Right atrium auricular region (tissue), 2 donors: ENCODE data around the gene HSPA1B. TPM values are rescaled to one million over a fixed set of nuclear protein-coding genes. Genes with fewer than 3 reads are reported as not detected.
"Not testable (repeated sequence)": the region's sequence is repeated elsewhere in the genome, so short reads cannot be mapped to it uniquely, and the experiment has no call there.

ENCODE experiments used
- DNase-seq: peaks from one replicate; pipeline ENCODE4 v3.0.0-alpha.2; 2019; ENCODE audit warnings: low spot score
- H3K27ac ChIP-seq, 2 donors: fragments of 200-600 bp; sonication (generic); 1 replicate in 1 of 2; 2 replicates in 1 of 2; pipeline ENCODE4 v1.5.1; 2016 to 2019
- H3K27me3 ChIP-seq, 2 donors: fragments of 200-600 bp; sonication (generic); one replicate each; pipeline versions ENCODE4 v1.5.1 to v1.6.0; 2017 to 2019
- H3K36me3 ChIP-seq: fragments of 200-600 bp; sonication (generic); one replicate; pipeline ENCODE4 v1.5.1; 2016
- H3K4me1 ChIP-seq, 2 donors: fragments of 200-600 bp; sonication (generic); one replicate each; pipeline versions ENCODE4 v1.5.1 to v1.6.0; 2017 to 2019
- H3K4me3 ChIP-seq, 2 donors: fragments of 200-600 bp; sonication (generic); 1 replicate in 1 of 2; 2 replicates in 1 of 2; pipeline ENCODE4 v1.5.1; 2017 to 2019; ENCODE audit warnings: mild to moderate bottlenecking in 1 of 2, moderate library complexity in 1 of 2
- H3K9me3 ChIP-seq, 2 donors: fragments of 200-600 bp; sonication (generic); one replicate each; pipeline ENCODE4 v1.5.1; 2019
- total RNA-seq, 2 donors: library from RNA; depleted of rRNA; stranded (reverse); fragments of >200 nt; gene quantifications; one replicate each; pipeline ENCODE4 v1.1.0, GENCODE V29; 2016
- TF ChIP-seq, protein P1 (sequence below), 2 donors: fragments of 200-600 bp; sonication (generic); IDR thresholded peaks; one replicate each; pipeline ENCODE4 v1.5.1; 2019; ENCODE audit warnings: antibody characterized with exemption in 2 of 2

The HSPA1B gene
- total RNA-seq, 2 donors from 2014 or later, result 131 to 232 TPM

DNA sequence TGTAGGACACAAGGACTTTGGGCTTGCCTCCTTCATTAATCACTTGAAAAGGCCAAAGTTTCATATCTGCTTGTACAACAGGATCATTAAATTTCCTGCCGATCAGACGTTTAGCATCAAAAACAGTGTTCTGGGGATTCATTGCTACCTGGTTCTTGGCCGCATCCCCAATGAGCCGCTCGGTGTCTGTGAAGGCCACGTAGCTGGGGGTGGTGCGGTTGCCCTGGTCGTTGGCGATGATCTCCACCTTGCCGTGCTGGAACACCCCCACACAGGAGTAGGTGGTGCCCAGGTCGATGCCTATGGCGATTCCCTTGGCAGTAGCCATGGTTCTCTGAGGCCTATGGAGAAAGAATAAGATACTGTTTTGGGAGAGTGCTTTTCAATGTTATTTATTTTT, 15.9 kb upstream of the HSPA1B start:
- TF ChIP-seq, protein P1, sequence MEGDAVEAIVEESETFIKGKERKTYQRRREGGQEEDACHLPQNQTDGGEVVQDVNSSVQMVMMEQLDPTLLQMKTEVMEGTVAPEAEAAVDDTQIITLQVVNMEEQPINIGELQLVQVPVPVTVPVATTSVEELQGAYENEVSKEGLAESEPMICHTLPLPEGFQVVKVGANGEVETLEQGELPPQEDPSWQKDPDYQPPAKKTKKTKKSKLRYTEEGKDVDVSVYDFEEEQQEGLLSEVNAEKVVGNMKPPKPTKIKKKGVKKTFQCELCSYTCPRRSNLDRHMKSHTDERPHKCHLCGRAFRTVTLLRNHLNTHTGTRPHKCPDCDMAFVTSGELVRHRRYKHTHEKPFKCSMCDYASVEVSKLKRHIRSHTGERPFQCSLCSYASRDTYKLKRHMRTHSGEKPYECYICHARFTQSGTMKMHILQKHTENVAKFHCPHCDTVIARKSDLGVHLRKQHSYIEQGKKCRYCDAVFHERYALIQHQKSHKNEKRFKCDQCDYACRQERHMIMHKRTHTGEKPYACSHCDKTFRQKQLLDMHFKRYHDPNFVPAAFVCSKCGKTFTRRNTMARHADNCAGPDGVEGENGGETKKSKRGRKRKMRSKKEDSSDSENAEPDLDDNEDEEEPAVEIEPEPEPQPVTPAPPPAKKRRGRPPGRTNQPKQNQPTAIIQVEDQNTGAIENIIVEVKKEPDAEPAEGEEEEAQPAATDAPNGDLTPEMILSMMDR (IDR thresholded peaks at IDR 0.05), result no peak
- H3K27ac ChIP-seq, result no peak overlapping the region
- no peaks in the 10 kb centered on the region for H3K27me3 ChIP-seq
- H3K4me3 ChIP-seq, result no peak overlapping the region
- H3K36me3 ChIP-seq, result no peaks in the 10 kb centered on the region
- no peak for DNase-seq
- no peaks in the 10 kb centered on the region for H3K9me3 ChIP-seq
- peaks cover 0 to 16% of the 10 kb centered on the region in 2 donors for H3K4me1 ChIP-seq

DNA sequence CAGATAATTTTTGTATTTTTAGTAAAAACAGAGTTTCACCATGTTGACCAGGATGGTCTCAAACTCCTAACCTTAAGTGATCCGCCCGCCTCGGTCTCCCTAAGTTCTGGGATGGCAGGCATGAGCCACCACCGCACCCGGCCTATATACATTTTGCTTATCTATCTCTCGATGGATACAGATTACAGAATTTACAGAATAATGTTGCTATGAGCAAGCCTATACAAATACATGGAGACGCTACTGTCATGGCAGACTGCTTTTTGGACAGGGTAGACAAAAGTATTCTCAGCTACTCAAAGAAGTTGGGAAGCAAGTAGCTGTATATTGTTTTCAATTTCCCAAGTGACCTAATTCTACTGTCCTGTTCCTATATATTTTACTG, 14.1 kb upstream of the HSPA1B start:
- no peak for DNase-seq
- peak overlapping the region; percentile 100 for H3K27ac ChIP-seq
- no peaks in the 10 kb centered on the region for H3K27me3 ChIP-seq
- H3K4me3 ChIP-seq, result peak overlapping the region in 1 of 2 donors; percentile 29
- TF ChIP-seq, protein P1 (IDR thresholded peaks at IDR 0.05), result no peak
- no peaks in the 10 kb centered on the region for H3K9me3 ChIP-seq
- peaks cover 0 to 18% of the 10 kb centered on the region in 2 donors for H3K4me1 ChIP-seq
- no peaks in the 10 kb centered on the region for H3K36me3 ChIP-seq

DNA sequence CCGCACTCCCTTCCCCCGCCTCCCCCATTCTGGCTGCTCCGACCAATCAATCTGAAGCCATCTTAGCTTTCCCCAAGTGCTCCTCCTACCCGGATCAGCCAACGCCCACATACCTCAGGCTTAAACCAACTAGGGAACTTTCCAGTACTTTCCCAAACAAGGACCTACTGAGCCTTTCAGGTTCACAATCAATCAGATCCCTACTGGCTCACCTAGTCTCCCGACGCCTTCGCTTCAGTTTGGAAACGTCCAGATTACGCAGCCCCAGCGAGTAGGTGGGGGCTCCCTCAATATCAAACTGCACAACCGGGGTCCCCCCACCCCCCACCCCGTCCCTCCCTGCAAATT, 12.9 kb upstream of the HSPA1B start:
- H3K4me3 ChIP-seq, result peak overlapping the region; percentile 33 to 61
- H3K27me3 ChIP-seq, result no peaks in the 10 kb centered on the region
- H3K4me1 ChIP-seq, result peaks cover 0 to 30% of the 10 kb centered on the region in 2 donors
- TF ChIP-seq, protein P1 (IDR thresholded peaks at IDR 0.05), result no peak
- peak; percentile 96 for DNase-seq
- peak overlapping the region; percentile 100 for H3K27ac ChIP-seq
- H3K9me3 ChIP-seq, result no peaks in the 10 kb centered on the region
- H3K36me3 ChIP-seq, result no peaks in the 10 kb centered on the region

DNA sequence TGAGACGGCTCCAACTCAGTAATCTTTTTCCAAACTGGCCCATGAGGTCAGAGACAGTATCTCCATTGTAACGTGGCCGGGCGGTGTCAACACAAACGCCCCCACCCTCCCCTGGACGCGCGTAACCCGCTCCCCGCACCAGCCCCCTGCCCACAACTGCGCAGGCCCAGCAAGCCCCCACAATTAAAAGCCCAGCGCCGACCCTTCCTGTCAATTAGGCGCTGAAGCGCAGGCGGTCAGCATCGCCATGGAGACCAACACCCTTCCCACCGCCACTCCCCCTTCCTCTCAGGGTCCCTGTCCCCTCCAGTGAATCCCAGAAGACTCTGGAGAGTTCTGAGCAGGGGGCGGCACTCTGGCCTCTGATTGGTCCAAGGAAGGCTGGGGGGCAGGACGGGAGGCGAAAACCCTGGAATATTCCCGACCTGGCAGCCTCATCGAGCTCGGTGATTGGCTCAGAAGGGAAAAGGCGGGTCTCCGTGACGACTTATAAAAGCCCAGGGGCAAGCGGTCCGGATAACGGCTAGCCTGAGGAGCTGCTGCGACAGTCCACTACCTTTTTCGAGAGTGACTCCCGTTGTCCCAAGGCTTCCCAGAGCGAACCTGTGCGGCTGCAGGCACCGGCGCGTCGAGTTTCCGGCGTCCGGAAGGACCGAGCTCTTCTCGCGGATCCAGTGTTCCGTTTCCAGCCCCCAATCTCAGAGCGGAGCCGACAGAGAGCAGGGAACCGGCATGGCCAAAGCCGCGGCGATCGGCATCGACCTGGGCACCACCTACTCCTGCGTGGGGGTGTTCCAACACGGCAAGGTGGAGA, 12.3 kb upstream of the HSPA1B start, which contains the start of the genes HSPA1A and HSPA1L:
Gene HSPA1A, plus strand, starts transcription at position 519 of the 814 bp plus-strand sequence. Its CDS starts 214 bp downstream, at position 733.
Gene HSPA1L, minus strand, starts transcription at position 259 of the 814 bp plus-strand sequence. CDS start 3,311 bp downstream, outside the sequence.
- peak within 1 kb of the TSS; percentile 100 for H3K27ac ChIP-seq
- peak; percentile 98 for DNase-seq
- H3K9me3 ChIP-seq, result no peaks in the 10 kb centered on the region
- H3K4me1 ChIP-seq, result peaks cover 0 to 36% of the 10 kb centered on the region in 2 donors
- peak within 1 kb of the TSS; percentile 56 to 61 for H3K4me3 ChIP-seq
- H3K36me3 ChIP-seq, result no peaks in the 10 kb centered on the region
- TF ChIP-seq, protein P1 (IDR thresholded peaks at IDR 0.05), result no peak
- no peaks in the 10 kb centered on the region for H3K27me3 ChIP-seq

GRCh38 chr6:31817133-31817928, 10.2 kb upstream of the HSPA1B start:
- not testable (repeated sequence) for DNase-seq, H3K36me3 ChIP-seq, H3K9me3 ChIP-seq, H3K27me3 ChIP-seq
- Histone ChIP-seq H3K4me1 (peaks cover 0 to 47% of the 10 kb centered on the region in 2 donors), H3K27ac (peak overlapping the region; percentile 99 to 100), H3K4me3 (peak overlapping the region; percentile 58 to 61)
- TF ChIP-seq, protein P1 (IDR thresholded peaks at IDR 0.05), result peak in 1 of 2 donors; percentile 28

GRCh38 chr6:31817929-31818511, 9.5 kb upstream of the HSPA1B start:
- not testable (repeated sequence) for DNase-seq
- peaks cover 0 to 54% of the 10 kb centered on the region in 2 donors for H3K4me1 ChIP-seq
- peak overlapping the region; percentile 58 to 61 for H3K4me3 ChIP-seq

More at GRCh38 chr6:31817929-31818511, 9.5 kb upstream of the HSPA1B start:
- H3K36me3 ChIP-seq, H3K27me3 ChIP-seq, H3K9me3 ChIP-seq: not testable (repeated sequence)
- H3K27ac ChIP-seq, result peak overlapping the region; percentile 99 to 100
